Heart right ventricle (tissue), 16 donors: ENCODE data around the gene PTPRS. TPM values are rescaled to one million over a fixed set of nuclear protein-coding genes. Genes with fewer than 3 reads are reported as not detected.
"Not testable (repeated sequence)": the region's sequence is repeated elsewhere in the genome, so short reads cannot be mapped to it uniquely, and the experiment has no call there.

ENCODE experiments used
- ATAC-seq, 8 donors: fragments of 200-7000 bp; cut with Tn5 transposase; one replicate each; pipeline ENCODE4 v1.9.1; 2020; ENCODE audit warnings: mild to moderate bottlenecking in 8 of 8, moderate library complexity in 8 of 8, moderate number of reproducible peaks in 1 of 8
- DNase-seq, 2 donors: peaks; one replicate each; pipeline ENCODE4 v3.0.0-alpha.2; 2020
- H3K27ac ChIP-seq, 10 donors: fragments of 200-600 bp; sonication (generic) in 2 of 10; one replicate each; pipeline versions ENCODE4 v1.5.0 to v1.8.0; 2020 to 2022; ENCODE audit warnings: mild to moderate bottlenecking in 3 of 10
- H3K27me3 ChIP-seq, 7 donors: fragments of 200-600 bp; one replicate each; pipeline ENCODE4 v1.8.0; 2021 to 2022; ENCODE audit warnings: mild to moderate bottlenecking in 2 of 7
- H3K36me3 ChIP-seq, 9 donors: fragments of 200-600 bp; sonication (generic) in 1 of 9; one replicate each; pipeline versions ENCODE4 v1.5.0 to v1.8.0; 2020 to 2022; ENCODE audit warnings: mild to moderate bottlenecking in 2 of 9
- H3K4me1 ChIP-seq, 9 donors: fragments of 200-600 bp; sonication (generic) in 1 of 9; one replicate each; pipeline versions ENCODE4 v1.5.0 to v1.8.0; 2020 to 2022; ENCODE audit warnings: mild to moderate bottlenecking in 4 of 9
- H3K4me3 ChIP-seq, 10 donors: fragments of 200-600 bp; sonication (generic) in 2 of 10; one replicate each; pipeline versions ENCODE4 v1.5.0 to v1.8.0; 2020 to 2022; ENCODE audit warnings: mild to moderate bottlenecking in 7 of 10, moderate library complexity in 2 of 10
- H3K9me3 ChIP-seq, 11 donors: fragments of 200-600 bp in 10 of 11; sonication (generic) in 2 of 11; one replicate each; pipeline versions ENCODE4 v1.5.0 to v1.8.0; 2013 to 2022; ENCODE audit warnings: mild to moderate bottlenecking in 2 of 11, control low read depth in 1 of 11, moderate library complexity in 1 of 11
- WGBS, 2 donors: extraction: QIAGEN DNeasy Blood & Tissue Kit; methylation state at CpG; one replicate each; pipeline ENCODE4 v1.1.7; 2013; ENCODE audit warnings: inconsistent platforms in 1 of 2; 5-methylcytosine and 5-hydroxymethylcytosine counted together
- intact Hi-C, 10 donors: fragments of 100-400 bp; cut with DNase I; formaldehyde crosslinking; loops; one replicate each; pipeline versions ENCODE4 v1.11.1 to v1.14.2; 2022
- polyA plus RNA-seq, 2 donors: library from polyadenylated mRNA; stranded (reverse); fragments of 200-250 nt; gene quantifications; one replicate each; pipeline ENCODE4 v1.2.3, GENCODE V29; 2013
- total RNA-seq, 10 donors: library from RNA; stranded (reverse); fragmentation: NEBNext Ultra II Directional in 3 of 10; extraction: Animal tissue kit (Norgen Biotek cat#: 25700) in 3 of 10; gene quantifications; one replicate each; pipeline versions ENCODE4 v1.2.1 to v1.2.4, GENCODE V29; 2021 to 2023
- TF ChIP-seq, protein P1 (sequence below), 9 donors: fragments of 200-600 bp; sonication (generic) in 2 of 9; IDR thresholded peaks; one replicate each; pipeline versions ENCODE4 v1.5.0 to v1.8.0; 2021 to 2022; ENCODE audit warnings: antibody characterized with exemption in 9 of 9, mild to moderate bottlenecking in 5 of 9, moderate library complexity in 1 of 9
- donor health status: Arrhythmogenic right ventricular cardiomyopathy.
- donor health status: ischemic (EF 13 %, LVEDD 7.1; RV severe dilation, severe dysfunction).
- donor health status: healthy with polysubstance abuse.
- donor health status: DM: no; HTN: yes; CAD: no.
- donor health status: DM: no; HTN: no; CAD: no.
- donor health status: ischemic (EF 25% LVEDD 6.9; RV normal size, moderate dysfunction).
- donor health status: ischemic (EF 25% LVEDD 5.7; RV mildly dilated, moderate dysfunction).
- donor health status: healthy.
- donor health status: DM: yes; HTN: yes; CAD: no.
- donor health status: Ischemic cardiomyopathy.
- donor health status: ischemic (EF 35%, LVEDD 5.7; RV mildly dilated, moderate dysfunction).
- donor health status: nonischemic (EF 11% LVEDD 7.7; RV severe dilation, severe dysfunction).
- donor health status: DM: yes; HTN: yes; CAD: no.
- donor health status: PGD.
- donor health status: ischemic (EF 29% LVEDD 5.4; RV normal size, mild dysfunction).
- donor health status: nonischemic (EF 23%, LVEDD 6.1; RV moderate dilation, normal function).

The PTPRS gene
- total and polyA plus RNA-seq, 12 donors, result 4.9 to 74.7 (median 29.4) TPM

GRCh38 chr19:5331790-5332189 is 8.8 kb downstream of the PTPRS start:
- Histone ChIP-seq H3K4me3 (no peak overlapping the region), H3K9me3 (no peaks in the 10 kb centered on the region), H3K36me3 (no peaks in the 10 kb centered on the region), H3K27ac (no peak overlapping the region), H3K4me1 (no peaks in the 10 kb centered on the region), H3K27me3 (peaks cover 0 to 35% (median 29%) of the 10 kb centered on the region in 7 donors)
- DNase-seq (no peak), ATAC-seq (no peak)
- intact Hi-C loops, result no loop called here
- 88 to 91% methylated on average over 13 of the region's 13 CpGs for WGBS, 2 donors
- TF ChIP-seq, protein P1, sequence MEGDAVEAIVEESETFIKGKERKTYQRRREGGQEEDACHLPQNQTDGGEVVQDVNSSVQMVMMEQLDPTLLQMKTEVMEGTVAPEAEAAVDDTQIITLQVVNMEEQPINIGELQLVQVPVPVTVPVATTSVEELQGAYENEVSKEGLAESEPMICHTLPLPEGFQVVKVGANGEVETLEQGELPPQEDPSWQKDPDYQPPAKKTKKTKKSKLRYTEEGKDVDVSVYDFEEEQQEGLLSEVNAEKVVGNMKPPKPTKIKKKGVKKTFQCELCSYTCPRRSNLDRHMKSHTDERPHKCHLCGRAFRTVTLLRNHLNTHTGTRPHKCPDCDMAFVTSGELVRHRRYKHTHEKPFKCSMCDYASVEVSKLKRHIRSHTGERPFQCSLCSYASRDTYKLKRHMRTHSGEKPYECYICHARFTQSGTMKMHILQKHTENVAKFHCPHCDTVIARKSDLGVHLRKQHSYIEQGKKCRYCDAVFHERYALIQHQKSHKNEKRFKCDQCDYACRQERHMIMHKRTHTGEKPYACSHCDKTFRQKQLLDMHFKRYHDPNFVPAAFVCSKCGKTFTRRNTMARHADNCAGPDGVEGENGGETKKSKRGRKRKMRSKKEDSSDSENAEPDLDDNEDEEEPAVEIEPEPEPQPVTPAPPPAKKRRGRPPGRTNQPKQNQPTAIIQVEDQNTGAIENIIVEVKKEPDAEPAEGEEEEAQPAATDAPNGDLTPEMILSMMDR (IDR thresholded peaks at IDR 0.05), result no peak

- no peak for ATAC-seq
- Histone ChIP-seq H3K36me3 (no peaks in the 10 kb centered on the region), H3K27ac (no peak overlapping the region), H3K27me3 (peaks cover 0 to 20% (median 14%) of the 10 kb centered on the region in 7 donors), H3K4me1 (no peaks in the 10 kb centered on the region), H3K4me3 (no peak overlapping the region), H3K9me3 (peaks cover 0 to 2% (median 0%) of the 10 kb centered on the region in 11 donors)
- DNase-seq, result no peak
- intact Hi-C loops, result no loop called here
- 88 to 91% methylated on average over 10 of the region's 10 CpGs for WGBS, 2 donors
- TF ChIP-seq, protein P1 (IDR thresholded peaks at IDR 0.05), result no peak
Measured at GRCh38 chr19:5330307-5330720, 10.3 kb downstream of the PTPRS start.

- Histone ChIP-seq H3K9me3 (peaks cover 0 to 9% (median 4%) of the 10 kb centered on the region in 11 donors), H3K27ac (no peak overlapping the region), H3K4me3 (no peak overlapping the region), H3K27me3 (peaks cover 0 to 14% (median 2%) of the 10 kb centered on the region in 7 donors), H3K36me3 (no peaks in the 10 kb centered on the region), H3K4me1 (no peaks in the 10 kb centered on the region)
- no peak for DNase-seq
- intact Hi-C loops, result no loop called here
- no peak for ATAC-seq
- WGBS, 2 donors, result 84 to 92% methylated on average over 11 of the region's 11 CpGs
- TF ChIP-seq, protein P1 (IDR thresholded peaks at IDR 0.05), result no peak
Measured at GRCh38 chr19:5329141-5329540, 11.5 kb downstream of the PTPRS start.

DNA sequence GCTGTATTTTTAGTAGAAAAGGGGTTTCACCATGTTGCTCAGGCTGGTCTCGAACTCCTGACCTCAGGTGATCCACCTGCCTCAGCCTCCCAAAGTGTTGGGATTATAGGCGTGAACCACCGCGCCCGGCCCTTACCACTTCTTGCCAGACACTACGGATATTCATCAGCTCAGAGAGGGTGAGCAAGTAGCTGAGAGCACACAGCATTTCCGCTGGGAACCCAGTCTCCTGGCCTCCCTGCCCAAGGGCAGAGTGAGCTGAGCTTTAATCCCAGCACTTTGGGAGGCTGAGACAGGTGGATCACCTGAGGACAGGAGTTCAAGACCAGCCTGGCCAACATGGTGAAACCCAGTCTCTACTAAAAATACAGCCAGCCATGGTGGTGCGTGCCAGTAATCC is 12.2 kb downstream of the PTPRS start:
- H3K9me3 ChIP-seq, H3K36me3 ChIP-seq, ATAC-seq, H3K4me1 ChIP-seq, H3K27ac ChIP-seq, H3K4me3 ChIP-seq, DNase-seq, intact Hi-C loops: not testable (repeated sequence)
- peaks cover 0 to 16% (median 0%) of the 10 kb centered on the region in 7 donors for H3K27me3 ChIP-seq
- WGBS, 2 donors, result 95 to 96% methylated on average over 8 of the region's 8 CpGs

DNA sequence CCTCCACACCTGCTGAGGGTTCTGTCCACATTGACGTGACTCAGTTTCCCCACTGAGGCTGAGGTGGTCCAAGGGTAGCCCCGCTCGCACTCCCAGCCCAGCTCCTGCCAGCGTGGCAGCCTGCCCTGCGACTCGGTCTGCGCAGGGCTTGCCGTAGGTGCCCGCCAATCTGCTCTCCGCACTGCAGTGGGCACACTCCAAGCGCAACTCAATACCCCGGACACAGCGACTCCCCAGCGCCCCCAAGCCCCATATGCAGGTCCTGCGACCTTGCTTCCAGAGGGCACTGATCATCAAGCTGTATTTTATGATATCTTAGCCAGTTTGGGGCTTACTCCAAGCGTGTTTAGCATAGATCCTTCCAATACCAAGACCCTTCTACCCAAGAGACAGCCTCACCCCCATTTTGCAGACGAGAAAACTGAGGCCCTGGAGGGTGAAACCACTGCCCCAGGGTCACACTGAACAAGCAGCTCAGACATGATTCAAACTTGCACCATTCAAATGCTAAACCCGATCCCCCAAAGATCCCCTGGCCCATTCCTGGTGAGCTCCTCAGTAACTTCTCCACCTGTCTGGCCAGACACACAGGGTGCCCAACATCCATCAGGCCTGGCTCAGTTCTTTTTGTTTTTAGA is 13.5 kb downstream of the PTPRS start:
- TF ChIP-seq, protein P1 (IDR thresholded peaks at IDR 0.05), result no peak
- Histone ChIP-seq H3K27me3 (peaks cover 0 to 18% (median 4%) of the 10 kb centered on the region in 7 donors), H3K4me3 (no peak overlapping the region), H3K9me3 (peaks cover 0 to 9% (median 4%) of the 10 kb centered on the region in 11 donors), H3K4me1 (peaks cover 0 to 3% (median 0%) of the 10 kb centered on the region in 9 donors), H3K36me3 (no peaks in the 10 kb centered on the region), H3K27ac (no peak overlapping the region)
- DNase-seq, result no peak
- 78 to 85% methylated on average over 18 of the region's 18 CpGs for WGBS, 2 donors
- no peak for ATAC-seq
- intact Hi-C loops, result no loop called here
